ENCODE measurements around the gene METTL23.

METTL23 gene

GRCh38 chr17:76758570-76758969, 31.9 kb downstream of the METTL23 start:
- H3K27me3 ChIP-seq, result no peaks in the 10 kb centered on the region
- intact Hi-C loops (cut with DNase I; ENCODE audit: low total_unique reads), result no loop called here
- TF ChIP-seq CTCF (IDR thresholded peaks at IDR 0.05), result no peak
- no peak overlapping the region for H3K4me3 ChIP-seq
- H3K36me3 ChIP-seq, result peaks cover 31 to 58% (median 56%) of the 10 kb centered on the region in 3 donors
- H3K27ac ChIP-seq, result no peak overlapping the region
- H3K9me3 ChIP-seq, result no peaks in the 10 kb centered on the region
- H3K4me1 ChIP-seq, result no peaks in the 10 kb centered on the region
- DNase-seq, result no peak

GRCh38 chr17:76772842-76773525, 46.3 kb downstream of the METTL23 start:
- no peak for DNase-seq
- H3K27me3 ChIP-seq, result no peaks in the 10 kb centered on the region
- no peaks in the 10 kb centered on the region for H3K4me1 ChIP-seq
- H3K4me3 ChIP-seq, result no peak overlapping the region
- peaks cover 68 to 97% (median 69%) of the 10 kb centered on the region in 3 donors for H3K36me3 ChIP-seq
- no peaks in the 10 kb centered on the region for H3K9me3 ChIP-seq
- no peak for TF ChIP-seq CTCF (IDR thresholded peaks at IDR 0.05)
- H3K27ac ChIP-seq, result no peak overlapping the region
- intact Hi-C loops (cut with DNase I; ENCODE audit: low total_unique reads), result no loop called here

GRCh38 chr17:76775021-76775600, 48.5 kb downstream of the METTL23 start:
- no peaks in the 10 kb centered on the region for H3K27me3 ChIP-seq
- no peak for TF ChIP-seq CTCF (IDR thresholded peaks at IDR 0.05)
- peaks cover 56 to 97% (median 58%) of the 10 kb centered on the region in 3 donors for H3K36me3 ChIP-seq
- H3K4me1 ChIP-seq, result no peaks in the 10 kb centered on the region
- H3K9me3 ChIP-seq, result no peaks in the 10 kb centered on the region
- DNase-seq, result no peak
- intact Hi-C loops (cut with DNase I; ENCODE audit: low total_unique reads), result no loop called here
- H3K27ac ChIP-seq, result no peak overlapping the region
- H3K4me3 ChIP-seq, result no peak overlapping the region

GRCh38 chr17:76781056-76781982, 54.7 kb downstream of the METTL23 start:
- Histone ChIP-seq H3K9me3 (no peaks in the 10 kb centered on the region), H3K4me1 (no peaks in the 10 kb centered on the region), H3K27ac (no peak overlapping the region), H3K27me3 (no peaks in the 10 kb centered on the region), H3K36me3 (peaks cover 27 to 83% (median 41%) of the 10 kb centered on the region in 3 donors), H3K4me3 (no peak overlapping the region)
- TF ChIP-seq CTCF (IDR thresholded peaks at IDR 0.05), result no peak
- intact Hi-C loops (cut with DNase I; ENCODE audit: low total_unique reads), result no loop called here
- no peak for DNase-seq

- Histone ChIP-seq H3K27ac (no peak overlapping the region), H3K27me3 (no peaks in the 10 kb centered on the region), H3K4me1 (no peaks in the 10 kb centered on the region), H3K4me3 (no peak overlapping the region), H3K9me3 (no peaks in the 10 kb centered on the region), H3K36me3 (peaks cover 8 to 72% (median 23%) of the 10 kb centered on the region in 3 donors)
- intact Hi-C loops (cut with DNase I; ENCODE audit: low total_unique reads), result no loop called here
- TF ChIP-seq CTCF (IDR thresholded peaks at IDR 0.05), result no peak
- DNase-seq, result no peak
Measured at GRCh38 chr17:76783146-76783545, 56.5 kb downstream of the METTL23 start.
